Fibroblast of mammary gland (primary cell): ENCODE measurements around the gene SH3PXD2B.

Experiments
- DNase-seq: peaks from one replicate; pipeline ENCODE4 v3.0.0-alpha.2; 2010; ENCODE audit warnings: low read depth
- H3K4me3 ChIP-seq: 2 replicates; pipeline ENCODE4 v1.5.1; 2011; ENCODE audit warnings: low read depth, mild to moderate bottlenecking, low read length, moderate library complexity; ENCODE audit not compliant: control insufficient read depth
- TF ChIP-seq, protein P1 (sequence below): conservative IDR thresholded peaks from 2 replicates; pipeline ENCODE4 v1.5.1; 2011; ENCODE audit warnings: low read depth, low read length, inconsistent platforms; ENCODE audit not compliant: control insufficient read depth, insufficient read depth

SH3PXD2B gene

DNA sequence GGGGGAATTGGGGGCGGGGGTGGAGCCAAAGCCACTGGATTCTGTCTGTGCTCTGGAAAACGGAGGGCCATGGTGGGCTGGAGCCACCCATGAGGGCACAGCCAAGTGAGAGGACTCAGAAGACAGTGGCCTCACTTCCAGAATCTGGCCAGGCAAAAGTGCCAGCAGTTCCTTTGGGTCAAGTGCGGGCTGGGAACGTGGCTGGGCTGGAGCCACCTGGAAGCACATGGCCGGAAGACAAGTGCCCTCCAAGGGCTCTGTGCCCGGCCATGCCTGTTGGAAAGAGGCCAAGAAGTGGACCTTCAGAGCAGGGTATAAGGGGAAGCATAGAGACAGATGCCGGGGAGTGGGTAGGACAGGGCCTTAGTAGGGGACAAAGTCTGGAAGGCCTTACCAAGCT is 11.7 kb upstream of the SH3PXD2B start:
- H3K4me3 ChIP-seq: no peak overlapping the region
- no peak for DNase-seq
- TF ChIP-seq, protein P1, sequence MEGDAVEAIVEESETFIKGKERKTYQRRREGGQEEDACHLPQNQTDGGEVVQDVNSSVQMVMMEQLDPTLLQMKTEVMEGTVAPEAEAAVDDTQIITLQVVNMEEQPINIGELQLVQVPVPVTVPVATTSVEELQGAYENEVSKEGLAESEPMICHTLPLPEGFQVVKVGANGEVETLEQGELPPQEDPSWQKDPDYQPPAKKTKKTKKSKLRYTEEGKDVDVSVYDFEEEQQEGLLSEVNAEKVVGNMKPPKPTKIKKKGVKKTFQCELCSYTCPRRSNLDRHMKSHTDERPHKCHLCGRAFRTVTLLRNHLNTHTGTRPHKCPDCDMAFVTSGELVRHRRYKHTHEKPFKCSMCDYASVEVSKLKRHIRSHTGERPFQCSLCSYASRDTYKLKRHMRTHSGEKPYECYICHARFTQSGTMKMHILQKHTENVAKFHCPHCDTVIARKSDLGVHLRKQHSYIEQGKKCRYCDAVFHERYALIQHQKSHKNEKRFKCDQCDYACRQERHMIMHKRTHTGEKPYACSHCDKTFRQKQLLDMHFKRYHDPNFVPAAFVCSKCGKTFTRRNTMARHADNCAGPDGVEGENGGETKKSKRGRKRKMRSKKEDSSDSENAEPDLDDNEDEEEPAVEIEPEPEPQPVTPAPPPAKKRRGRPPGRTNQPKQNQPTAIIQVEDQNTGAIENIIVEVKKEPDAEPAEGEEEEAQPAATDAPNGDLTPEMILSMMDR: no peak

DNA sequence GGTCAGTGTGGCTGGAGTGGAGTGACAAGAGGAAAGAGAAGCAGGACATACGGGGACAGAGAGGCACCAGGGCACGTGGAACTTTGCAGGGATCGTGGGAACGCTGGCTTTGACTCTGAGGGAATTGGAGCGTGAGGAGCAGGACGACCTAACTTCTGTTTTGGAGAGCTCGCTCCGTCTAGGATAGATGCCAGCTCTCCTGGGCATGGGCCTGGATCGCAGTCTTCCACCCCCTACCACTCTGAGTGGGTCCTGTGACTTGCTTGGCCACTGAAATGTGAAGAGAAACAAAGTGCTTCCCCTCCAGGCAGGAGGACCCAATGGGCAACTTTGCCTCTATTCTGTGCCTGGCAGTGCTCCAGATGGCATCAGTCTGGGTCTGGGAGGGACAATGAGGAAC is 8.7 kb upstream of the SH3PXD2B start:
- TF ChIP-seq, protein P1: no peak
- H3K4me3 ChIP-seq: no peak overlapping the region

DNA sequence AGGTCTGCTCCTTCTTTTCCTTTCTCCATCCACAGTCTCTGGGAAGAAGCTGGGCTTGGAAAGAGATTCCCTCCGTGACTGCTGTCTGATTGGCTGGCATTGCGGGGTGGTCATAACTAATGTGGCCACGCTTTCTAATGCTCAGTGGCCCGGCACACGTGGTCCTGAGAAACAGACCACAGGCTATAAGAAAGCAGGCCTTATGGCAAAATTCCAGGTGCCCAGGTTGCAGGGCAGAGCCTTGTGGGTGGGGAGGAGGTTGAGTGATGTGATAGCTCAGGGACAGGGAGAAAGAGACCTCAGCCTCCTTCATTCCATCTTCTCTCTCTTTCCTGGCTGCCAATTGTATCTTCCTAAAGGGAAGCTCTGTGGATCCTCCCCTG is 5.4 kb upstream of the SH3PXD2B start:
- no peak overlapping the region for H3K4me3 ChIP-seq
- DNase-seq: no peak
- TF ChIP-seq, protein P1: no peak

More for the DNA sequence above, 8.7 kb upstream of the SH3PXD2B start:
- DNase-seq: no peak

DNA sequence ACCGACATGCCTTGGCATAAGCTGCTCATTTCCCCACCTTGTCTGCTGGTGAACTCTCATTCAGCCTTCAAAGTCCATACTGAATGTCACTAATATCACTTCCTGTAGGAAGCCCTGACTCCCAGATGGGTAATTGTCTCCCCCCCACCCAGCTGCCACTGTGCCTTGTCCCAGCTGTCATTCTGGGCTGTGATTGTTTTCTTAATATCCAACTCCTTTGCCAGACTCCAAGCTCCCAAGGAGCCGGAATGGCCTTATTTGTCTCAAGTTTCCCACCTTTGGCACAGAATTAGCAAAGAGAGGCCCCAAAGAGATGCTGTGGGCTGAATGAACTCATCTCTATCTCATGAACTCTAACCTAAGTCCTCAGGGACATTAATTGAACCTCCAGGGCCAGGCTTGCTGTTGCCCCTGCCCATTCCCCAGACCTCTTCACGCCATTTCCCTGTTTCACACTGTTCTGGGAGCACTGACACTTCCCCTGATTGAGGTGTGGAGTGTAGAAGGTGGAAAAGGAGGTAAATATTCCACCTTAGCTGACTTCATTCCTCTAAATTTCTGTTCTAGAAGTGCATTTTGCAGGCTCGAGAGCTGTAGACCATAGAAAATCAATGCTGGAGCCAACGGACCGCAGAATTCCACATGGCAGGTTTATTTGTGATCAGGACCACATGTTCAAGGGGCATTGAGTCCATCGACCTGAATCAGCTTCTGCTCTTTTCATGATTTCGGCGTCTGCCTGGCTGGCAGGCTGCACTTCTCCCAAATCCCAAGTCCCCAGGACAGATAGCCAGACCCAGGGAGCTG is 4.9 kb upstream of the SH3PXD2B start:
- no peak for DNase-seq
- TF ChIP-seq, protein P1: no peak
- H3K4me3 ChIP-seq: no peak overlapping the region

DNA sequence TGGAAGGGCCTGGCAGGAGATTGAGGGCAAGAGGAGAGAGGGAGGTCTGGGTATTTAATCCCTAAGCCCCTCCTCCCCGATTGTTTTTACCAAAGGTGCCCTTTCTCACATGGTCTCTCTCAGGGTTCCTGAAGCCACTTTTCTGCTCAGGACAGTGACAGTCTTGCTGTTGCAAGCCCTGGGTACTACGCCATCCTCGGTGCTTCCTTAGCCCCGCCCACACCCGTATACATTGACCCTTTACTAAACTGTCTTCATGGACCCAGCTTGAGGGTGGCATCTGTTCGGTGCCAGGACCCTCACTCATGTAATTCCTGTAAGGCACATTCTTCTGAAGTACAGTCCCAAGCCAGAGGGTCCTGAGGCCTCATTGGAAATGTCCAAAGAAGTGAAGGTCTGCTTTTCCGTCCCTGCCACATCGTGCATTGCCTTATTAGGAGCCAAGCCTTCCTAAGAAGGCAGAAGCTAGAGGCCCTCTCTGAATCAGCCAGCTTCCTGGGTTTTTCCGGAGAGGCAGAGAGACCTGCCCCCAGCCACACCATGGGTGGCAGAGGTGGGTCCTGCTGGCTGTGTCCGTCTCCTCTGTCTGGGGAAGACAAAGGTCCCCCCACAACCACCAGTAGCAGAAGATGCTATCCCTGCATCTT is 1.9 kb upstream of the SH3PXD2B start:
- TF ChIP-seq, protein P1: no peak
- no peak for DNase-seq
- no peak overlapping the region for H3K4me3 ChIP-seq

DNA sequence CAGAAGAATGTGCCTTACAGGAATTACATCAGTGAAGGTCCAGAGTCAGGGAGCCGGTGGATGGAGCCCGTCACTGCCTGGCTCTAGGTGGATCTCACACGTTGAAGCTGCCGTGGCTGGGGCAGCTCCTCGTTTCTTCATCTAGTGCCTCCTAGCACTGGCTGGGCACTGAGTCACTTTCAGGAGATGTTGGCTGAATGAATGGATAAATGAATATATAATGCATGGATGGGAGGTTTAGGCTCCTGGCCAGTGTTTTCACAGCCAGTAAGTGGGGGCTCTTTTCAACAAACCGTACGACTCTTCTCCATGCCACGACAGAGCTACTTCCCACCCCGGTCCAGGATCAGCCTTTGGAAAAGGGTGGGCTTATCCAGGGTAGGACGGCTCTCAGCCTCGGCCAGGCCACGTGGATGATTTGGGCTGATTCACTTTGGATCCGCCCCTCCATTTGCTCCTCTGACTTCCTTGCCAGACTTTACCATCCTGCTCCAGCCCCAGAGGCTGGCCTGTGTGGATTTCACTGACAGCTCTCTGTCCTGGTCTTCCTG is 1.3 kb upstream of the SH3PXD2B start:
- no peak overlapping the region for H3K4me3 ChIP-seq
- DNase-seq: peak; percentile 83
- TF ChIP-seq, protein P1: no peak

DNA sequence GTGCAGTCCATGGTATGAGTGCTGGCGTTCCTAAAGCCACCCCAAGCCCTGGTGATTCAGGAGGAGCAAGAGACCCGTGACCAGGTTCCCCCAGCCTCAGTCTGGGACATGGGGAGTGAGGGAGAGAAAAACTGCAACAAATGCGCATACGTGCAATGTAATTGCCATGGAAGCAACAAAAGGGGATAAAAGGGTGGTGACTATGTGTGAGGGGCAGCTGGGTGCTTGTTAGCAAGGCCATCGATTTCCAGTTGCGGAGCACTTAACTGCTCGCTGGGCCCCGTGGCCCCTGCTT is 709 bp upstream of the SH3PXD2B start:
- TF ChIP-seq, protein P1: no peak
- DNase-seq: no peak
- peak overlapping the region; percentile 43 for H3K4me3 ChIP-seq
